Renal cortex interstitium (tissue), 11 donors: ENCODE measurements around the gene TBC1D22A. TPM values are rescaled to one million over a fixed set of nuclear protein-coding genes. Genes with fewer than 3 reads are reported as not detected.
A peak's percentile ranks its signal among the peaks of the same experiment; 100 is the strongest.

Experiments
- DNase-seq, 11 donors: peaks; one replicate each; pipeline ENCODE4 v3.0.0-alpha.2; 2013; ENCODE audit warnings: low read depth in 9 of 11, low spot score in 4 of 11; ENCODE audit errors: extremely low read depth in 1 of 11
- polyA plus RNA-seq, 3 donors: library from polyadenylated mRNA; unstranded; fragments of 120-200 nt; gene quantifications; one replicate each; pipeline ENCODE4 v1.2.1, GENCODE V29; 2013; ENCODE audit not compliant: insufficient read length in 3 of 3

Gene TBC1D22A
- polyA plus RNA-seq, 3 donors: 16.1 to 19.0 (median 19.0) TPM

DNA sequence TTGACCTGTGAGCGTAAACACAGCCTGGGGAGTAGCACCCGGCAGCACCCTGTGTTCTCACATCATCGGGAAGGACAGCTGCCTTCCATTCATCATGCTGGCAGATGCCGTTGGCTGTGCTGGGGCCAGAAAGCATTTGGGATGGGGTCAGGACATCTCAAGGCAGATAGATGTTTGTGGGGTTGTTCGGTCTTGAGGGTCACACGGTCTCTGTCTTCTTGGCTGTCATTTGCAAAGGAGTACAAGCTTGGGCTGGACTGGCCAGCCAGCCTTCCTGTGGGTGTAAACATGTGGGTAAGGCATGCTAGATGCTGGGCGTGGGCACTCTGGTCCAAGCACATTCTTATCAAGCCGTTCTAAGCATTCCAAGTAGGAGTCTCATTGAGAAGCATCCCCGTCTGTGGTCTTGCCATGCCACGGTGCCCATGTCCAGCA lies 81.4 kb downstream of the TBC1D22A start:
- no peak for DNase-seq

- no peak for DNase-seq
These were observed 82.3 kb downstream of the TBC1D22A start for GRCh38 chr22:46844606-46845210.

- DNase-seq: peak in 2 of 11 donors; percentile 50 to 54
These were observed 83.1 kb downstream of the TBC1D22A start for GRCh38 chr22:46845296-46846149.

- no peak for DNase-seq
These were observed 83.8 kb downstream of the TBC1D22A start for GRCh38 chr22:46846150-46846831.

DNA sequence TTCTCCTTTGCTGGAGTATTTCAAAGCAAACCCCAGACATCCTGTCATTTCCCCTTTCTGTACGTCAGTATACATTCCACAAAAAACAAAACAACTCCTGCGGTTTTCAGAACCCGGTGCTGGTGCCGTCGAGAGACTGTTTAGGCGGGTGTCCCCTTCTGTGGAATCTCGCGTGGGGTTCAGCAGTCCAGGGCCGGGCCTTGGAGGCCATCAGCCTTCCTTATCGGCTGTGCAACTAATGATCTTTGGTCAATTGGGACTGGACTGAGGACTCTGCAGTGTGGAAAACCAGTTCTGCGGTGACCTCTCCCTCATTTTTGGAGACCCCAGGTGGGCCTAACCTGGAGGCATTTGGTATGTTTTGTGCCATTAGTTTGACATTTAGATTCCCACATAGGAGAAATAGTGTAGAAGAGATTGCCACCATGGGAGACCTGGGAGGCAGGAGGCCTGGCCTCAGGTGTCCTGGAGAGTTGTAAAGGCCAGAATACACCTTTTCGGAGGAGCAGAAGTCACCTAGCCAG lies 84.4 kb downstream of the TBC1D22A start:
- DNase-seq: no peak

DNA sequence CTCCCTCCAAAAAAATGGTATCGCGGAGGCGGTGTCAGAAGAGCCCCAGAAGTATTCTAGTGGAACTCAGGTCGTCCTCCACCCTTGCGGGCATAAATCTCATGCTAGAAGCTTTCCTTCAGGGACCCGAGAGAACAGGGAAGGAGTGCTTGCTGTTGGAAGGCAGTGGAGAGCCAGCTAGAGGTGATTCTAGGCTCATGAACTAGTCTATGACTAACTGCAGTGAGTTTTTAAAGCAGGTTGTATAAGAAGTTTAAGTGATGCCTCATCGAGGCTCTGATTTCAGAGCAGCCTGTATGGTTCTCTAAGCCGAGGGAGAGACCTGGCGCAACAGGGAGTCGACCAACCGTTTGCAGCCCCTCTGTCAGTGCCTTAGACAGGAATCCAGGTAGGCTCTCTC lies 85.7 kb downstream of the TBC1D22A start:
- no peak for DNase-seq

DNA sequence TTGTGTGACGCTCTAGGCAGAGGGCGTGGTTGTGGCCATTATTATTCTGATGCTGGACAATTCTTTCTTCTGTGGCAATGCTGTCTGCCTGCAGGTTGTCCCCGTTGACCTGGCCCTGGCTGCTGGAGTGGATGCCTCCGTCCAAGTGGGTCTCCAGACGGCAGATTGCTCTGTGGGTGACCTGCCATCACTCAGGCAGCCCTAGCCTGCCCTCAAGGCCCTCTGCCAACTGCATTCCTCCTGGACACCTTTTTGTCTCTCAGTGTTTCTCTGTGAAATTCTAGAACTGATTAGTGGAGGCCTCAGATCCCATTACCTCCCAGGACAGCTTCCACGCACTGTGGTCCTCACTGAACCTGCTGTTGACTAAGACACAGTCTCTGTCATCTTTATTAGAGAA lies 86.7 kb downstream of the TBC1D22A start:
- no peak for DNase-seq

GRCh38 chr22:46849951-46850350 lies 87.5 kb downstream of the TBC1D22A start:
- DNase-seq: no peak

DNA sequence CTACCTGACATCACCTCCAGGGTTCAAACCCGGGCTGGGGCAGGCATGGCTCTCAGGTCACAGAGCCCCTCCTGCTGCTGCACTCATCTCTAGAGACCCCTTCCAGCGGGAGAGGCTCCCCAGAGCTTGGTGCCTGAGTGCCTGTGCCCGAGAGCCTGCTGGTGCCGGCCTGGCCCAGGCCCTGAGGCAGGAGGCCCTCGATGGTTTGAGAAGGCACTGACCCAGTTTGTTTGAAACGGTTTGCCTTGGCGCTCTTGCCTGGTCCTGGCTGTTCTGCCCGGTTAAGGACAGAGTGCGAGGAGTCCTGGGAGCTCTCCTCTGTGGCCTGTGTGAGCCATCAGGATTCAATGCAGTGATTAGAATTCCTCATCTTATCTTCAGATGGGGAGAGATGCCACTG lies 88.9 kb downstream of the TBC1D22A start:
- DNase-seq: no peak

DNA sequence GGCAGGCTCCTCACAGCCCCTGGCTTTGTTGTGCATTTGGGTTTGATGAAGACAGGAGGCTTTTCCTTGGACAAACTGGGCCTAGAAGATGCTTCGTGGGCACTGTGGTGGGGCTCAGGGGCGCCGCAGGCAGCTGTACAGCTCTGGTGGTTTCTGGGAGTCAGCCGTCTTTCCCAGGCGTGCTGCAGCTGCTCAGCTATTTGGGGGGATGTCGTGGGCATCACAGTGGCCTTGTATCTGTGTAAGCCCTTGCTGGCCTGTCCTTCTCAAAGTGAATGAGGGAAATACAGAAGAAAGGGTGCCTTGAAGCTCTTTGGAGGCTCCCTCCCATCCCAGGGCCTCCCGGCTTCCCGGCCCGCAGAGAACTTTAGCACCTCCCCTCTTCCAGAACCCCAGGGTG lies 89.5 kb downstream of the TBC1D22A start:
- no peak for DNase-seq

DNA sequence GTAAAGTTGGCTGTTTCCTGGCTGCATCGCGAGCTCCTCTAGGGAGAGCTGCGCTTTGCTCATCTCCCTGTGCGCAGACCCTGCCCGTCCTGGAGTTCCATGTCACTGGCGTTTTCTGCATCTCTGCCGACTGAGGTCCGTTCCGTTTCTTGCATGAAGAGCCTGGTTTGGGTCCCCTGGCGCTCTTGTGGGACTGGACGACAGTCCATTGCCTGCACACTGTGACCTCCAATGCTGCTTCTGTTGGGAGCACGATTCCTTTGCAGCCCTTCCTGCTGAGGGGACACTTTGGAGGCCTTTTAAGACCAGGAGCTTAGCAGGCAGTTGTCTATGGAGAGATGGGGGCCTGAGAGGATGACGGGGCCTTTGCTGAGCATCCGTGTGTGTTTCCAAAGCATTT lies 90.3 kb downstream of the TBC1D22A start:
- DNase-seq: no peak

GRCh38 chr22:46853191-46853590 lies 90.7 kb downstream of the TBC1D22A start:
- no peak for DNase-seq

GRCh38 chr22:46854125-46854870 lies 91.8 kb downstream of the TBC1D22A start:
- no peak for DNase-seq

GRCh38 chr22:46855681-46856080 lies 93.2 kb downstream of the TBC1D22A start:
- no peak for DNase-seq

DNA sequence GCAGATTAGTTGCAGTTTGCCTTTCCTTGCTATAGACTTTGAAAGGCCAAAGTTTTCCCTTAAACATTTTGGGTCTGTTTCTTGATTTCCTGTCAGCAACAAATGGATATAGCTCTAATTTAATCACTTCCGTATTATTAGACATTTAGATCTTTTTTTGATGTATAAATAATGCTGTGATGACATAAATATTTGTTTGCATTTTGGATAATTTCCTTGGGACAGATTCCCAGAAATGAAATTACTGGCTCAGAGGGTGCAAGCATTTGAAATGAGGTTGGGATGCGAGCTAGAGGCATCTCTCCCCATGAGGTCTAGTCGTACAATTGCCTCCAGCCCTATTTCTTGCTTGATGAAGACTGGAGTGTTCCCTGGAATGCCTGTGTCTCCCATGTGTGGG lies 94.2 kb downstream of the TBC1D22A start:
- no peak for DNase-seq

- DNase-seq: no peak
These were observed 94.9 kb downstream of the TBC1D22A start for GRCh38 chr22:46857142-46857884.

DNA sequence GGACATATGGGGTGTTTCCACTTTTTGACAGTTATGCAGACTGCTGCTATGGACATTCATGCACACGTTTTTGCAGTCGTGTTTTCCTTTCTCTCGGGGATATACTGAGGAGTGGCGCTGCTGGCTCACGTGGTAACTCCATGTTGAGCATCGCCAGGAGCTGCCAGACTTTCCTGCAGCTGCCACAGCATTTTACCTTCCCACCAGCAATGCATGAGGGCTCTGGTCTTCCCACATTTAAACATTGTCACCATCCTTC lies 95.4 kb downstream of the TBC1D22A start:
- no peak for DNase-seq

DNA sequence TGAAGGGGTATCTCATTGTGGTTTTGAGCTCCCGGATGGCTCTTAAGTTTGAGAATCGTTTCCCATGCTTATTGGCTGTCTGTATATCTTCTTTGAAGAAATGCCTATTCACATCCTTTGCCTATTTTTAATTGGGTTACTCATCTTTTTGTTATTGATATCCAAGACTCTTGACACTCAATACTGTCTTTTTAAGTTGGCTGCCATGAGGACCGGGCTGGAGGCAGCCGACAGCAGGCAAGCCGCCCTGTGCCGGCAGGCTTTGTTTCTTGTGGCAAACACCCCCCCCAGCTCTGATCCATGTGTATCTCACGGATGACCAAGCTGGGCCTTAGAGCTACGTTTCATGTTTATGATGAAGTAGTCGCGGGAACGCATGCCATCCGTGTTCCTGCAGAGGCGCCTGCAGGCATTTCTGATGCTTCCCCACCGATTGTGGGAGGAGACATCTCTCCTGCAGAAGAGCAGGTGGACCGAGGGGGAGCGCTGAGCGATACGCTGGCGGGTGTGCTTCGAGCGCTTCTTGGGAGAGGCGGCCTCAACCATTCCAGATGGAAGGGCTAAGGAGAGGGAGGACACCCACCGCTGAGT lies 95.8 kb downstream of the TBC1D22A start:
- DNase-seq: no peak
